Thyroid gland (tissue), 4 donors: ENCODE data around the gene TARBP2.

ENCODE experiments used
- POLR2A ChIP-seq, 2 donors: fragments of 450-650 bp; IDR thresholded peaks; one replicate each; pipeline ENCODE4 v1.6.1; 2017; ENCODE audit warnings: antibody characterized with exemption in 2 of 2, mild to moderate bottlenecking in 2 of 2, moderate library complexity in 1 of 2
- TF ChIP-seq, protein P1 (sequence below), 6 experiments: fragments of 200-600 bp in 3 of 6; fragments of 450-650 bp in 3 of 6; sonication (generic) in 3 of 6; IDR thresholded peaks; one replicate each; pipeline ENCODE4 v1.5.1; 2016 to 2019; ENCODE audit warnings: antibody characterized with exemption in 6 of 6, mild to moderate bottlenecking in 2 of 6, inconsistent platforms in 1 of 6, moderate library complexity in 1 of 6

DNA sequence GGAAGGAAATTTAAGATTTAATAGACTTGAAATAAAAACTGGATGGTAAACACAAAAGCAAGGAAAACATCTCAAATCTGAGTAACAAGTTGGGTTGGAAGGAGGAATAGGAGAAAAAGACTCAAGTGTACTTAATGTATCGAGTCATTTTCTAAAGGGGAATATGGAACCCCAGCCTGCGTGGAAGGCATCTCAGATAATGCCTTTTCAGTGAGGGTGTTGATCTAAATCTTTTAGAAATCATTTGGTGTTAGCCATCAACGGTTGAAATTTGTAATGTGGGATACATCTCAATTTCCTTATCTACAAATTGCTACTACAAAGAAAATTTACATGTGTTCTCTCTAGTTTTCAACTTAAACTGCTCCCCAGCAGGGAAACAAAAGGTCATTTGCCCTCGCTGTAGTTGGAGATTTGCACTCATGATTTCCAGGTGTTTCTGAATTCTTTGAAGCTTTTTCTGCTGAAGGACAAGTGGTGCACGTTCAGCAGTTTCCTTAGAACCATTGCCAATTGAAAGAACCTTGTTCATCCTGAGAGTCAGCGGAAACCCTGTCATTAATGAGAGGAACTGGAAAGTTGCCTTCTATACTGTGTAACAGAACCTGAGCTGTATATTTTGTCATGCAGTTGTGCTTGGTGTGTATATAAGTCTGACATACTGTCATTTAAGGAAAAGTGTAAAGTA, 47.0 kb upstream of the TARBP2 start:
- TF ChIP-seq, protein P1, sequence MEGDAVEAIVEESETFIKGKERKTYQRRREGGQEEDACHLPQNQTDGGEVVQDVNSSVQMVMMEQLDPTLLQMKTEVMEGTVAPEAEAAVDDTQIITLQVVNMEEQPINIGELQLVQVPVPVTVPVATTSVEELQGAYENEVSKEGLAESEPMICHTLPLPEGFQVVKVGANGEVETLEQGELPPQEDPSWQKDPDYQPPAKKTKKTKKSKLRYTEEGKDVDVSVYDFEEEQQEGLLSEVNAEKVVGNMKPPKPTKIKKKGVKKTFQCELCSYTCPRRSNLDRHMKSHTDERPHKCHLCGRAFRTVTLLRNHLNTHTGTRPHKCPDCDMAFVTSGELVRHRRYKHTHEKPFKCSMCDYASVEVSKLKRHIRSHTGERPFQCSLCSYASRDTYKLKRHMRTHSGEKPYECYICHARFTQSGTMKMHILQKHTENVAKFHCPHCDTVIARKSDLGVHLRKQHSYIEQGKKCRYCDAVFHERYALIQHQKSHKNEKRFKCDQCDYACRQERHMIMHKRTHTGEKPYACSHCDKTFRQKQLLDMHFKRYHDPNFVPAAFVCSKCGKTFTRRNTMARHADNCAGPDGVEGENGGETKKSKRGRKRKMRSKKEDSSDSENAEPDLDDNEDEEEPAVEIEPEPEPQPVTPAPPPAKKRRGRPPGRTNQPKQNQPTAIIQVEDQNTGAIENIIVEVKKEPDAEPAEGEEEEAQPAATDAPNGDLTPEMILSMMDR (IDR thresholded peaks at IDR 0.05): no peak
- TF ChIP-seq POLR2A (IDR thresholded peaks at IDR 0.05): no peak
